DOHH2 (cell line): Measurements from ENCODE around the gene TREH.
A peak's percentile ranks its signal among the peaks of the same experiment; 100 is the strongest.
"Not testable (repeated sequence)": the region's sequence is repeated elsewhere in the genome, so short reads cannot be mapped to it uniquely, and the experiment has no call there.

Experiments used
- H3F3A ChIP-seq: fragments of 200-600 bp; sonication (generic), shearing (Covaris generic); 2 replicates; pipeline ENCODE4 v1.6.0; 2016; ENCODE audit warnings: antibody characterized with exemption, mild to moderate bottlenecking; ENCODE audit not compliant: control insufficient read depth, insufficient read depth
- H3K27ac ChIP-seq: fragments of 200-600 bp; sonication (generic); 2 replicates; pipeline ENCODE4 v1.5.1; 2014; ENCODE audit warnings: low read depth, mild to moderate bottlenecking, low read length, moderate library complexity
- H3K27me3 ChIP-seq: fragments of 200-600 bp; sonication (generic); 2 replicates; pipeline ENCODE4 v1.6.1; 2014; ENCODE audit warnings: mild to moderate bottlenecking, low read length, mixed read lengths; ENCODE audit not compliant: control insufficient read depth
- H3K36me3 ChIP-seq: fragments of 200-600 bp; sonication (generic); 2 replicates; pipeline ENCODE4 v1.6.1; 2014; ENCODE audit warnings: mild to moderate bottlenecking, low read length, moderate library complexity, mixed read lengths; ENCODE audit not compliant: control insufficient read depth
- H3K4me1 ChIP-seq: fragments of 200-600 bp; sonication (generic); 2 replicates; pipeline ENCODE4 v1.6.1; 2014; ENCODE audit warnings: mild to moderate bottlenecking, low read length, mixed read lengths; ENCODE audit not compliant: control insufficient read depth
- H3K4me2 ChIP-seq: fragments of 200-600 bp; sonication (generic); 2 replicates; pipeline ENCODE4 v1.6.0; 2014; ENCODE audit warnings: mild to moderate bottlenecking, low read length, moderate library complexity
- H3K4me3 ChIP-seq: fragments of 200-600 bp; sonication (generic); 2 replicates; pipeline ENCODE4 v1.5.1; 2014; ENCODE audit warnings: mild to moderate bottlenecking, low read length, mixed read lengths
- H3K79me2 ChIP-seq: fragments of 200-600 bp; sonication (generic); 2 replicates; pipeline ENCODE4 v1.6.1; 2014; ENCODE audit warnings: mild to moderate bottlenecking, low read length, mixed read lengths; ENCODE audit not compliant: control insufficient read depth
- H3K9me2 ChIP-seq: fragments of 200-600 bp; sonication (generic); replicated peaks from 2 replicates; pipeline ENCODE4 v1.6.1; 2014; ENCODE audit warnings: mild to moderate bottlenecking, low read length, mixed read lengths; ENCODE audit not compliant: control insufficient read depth
- H3K9me3 ChIP-seq: fragments of 200-600 bp; sonication (generic); 2 replicates; pipeline ENCODE4 v1.6.1; 2014; ENCODE audit warnings: antibody characterized with exemption, low read length, mixed read lengths; ENCODE audit not compliant: control insufficient read depth, insufficient read depth
- H4K20me1 ChIP-seq: fragments of 200-600 bp; sonication (generic); 2 replicates; pipeline ENCODE4 v1.6.0; 2014; ENCODE audit warnings: low read depth, mild to moderate bottlenecking, antibody characterized with exemption, low read length, moderate library complexity; ENCODE audit not compliant: control insufficient read depth, insufficient read depth
- CTCF ChIP-seq: fragments of 200-600 bp; sonication (generic); IDR thresholded peaks from one replicate; pipeline ENCODE4 v1.5.1; 2014; ENCODE audit warnings: antibody characterized with exemption, mild to moderate bottlenecking, low read depth, low read length; ENCODE audit not compliant: poor library complexity, severe bottlenecking
- EZH2phosphoT487 ChIP-seq: fragments of 200-600 bp; sonication (generic); IDR thresholded peaks from 2 replicates; pipeline ENCODE4 v1.6.1; 2017; ENCODE audit warnings: borderline replicate concordance, mild to moderate bottlenecking, antibody characterized with exemption, low read length, moderate library complexity, mixed read lengths

Gene TREH

GRCh38 chr11:118718562-118718961 lies 39.1 kb upstream of the TREH start:
- H3K27ac ChIP-seq, H3K36me3 ChIP-seq: not testable (repeated sequence)

GRCh38 chr11:118717733-118718132 lies 38.3 kb upstream of the TREH start:
- not testable (repeated sequence) for H4K20me1 ChIP-seq, H3K4me3 ChIP-seq, H3K9me2 ChIP-seq, H3K27me3 ChIP-seq, H3K27ac ChIP-seq, H3K36me3 ChIP-seq, H3K4me2 ChIP-seq, H3K79me2 ChIP-seq, H3K9me3 ChIP-seq, H3F3A ChIP-seq
- H3K4me1 ChIP-seq: peaks cover 14% of the 10 kb centered on the region

More at GRCh38 chr11:118718562-118718961, 39.1 kb upstream of the TREH start:
- not testable (repeated sequence) for H3K9me2 ChIP-seq, H3F3A ChIP-seq, H3K79me2 ChIP-seq, H3K4me2 ChIP-seq, H3K27me3 ChIP-seq, H4K20me1 ChIP-seq, H3K9me3 ChIP-seq, H3K4me3 ChIP-seq
- H3K4me1 ChIP-seq: peaks cover 14% of the 10 kb centered on the region

GRCh38 chr11:118717221-118717620 lies 37.8 kb upstream of the TREH start:
- not testable (repeated sequence) for H3K27ac ChIP-seq, H3K27me3 ChIP-seq, H3K9me3 ChIP-seq, H3F3A ChIP-seq, H3K9me2 ChIP-seq, H3K4me3 ChIP-seq, H3K79me2 ChIP-seq, H4K20me1 ChIP-seq, H3K4me2 ChIP-seq, H3K36me3 ChIP-seq
- H3K4me1 ChIP-seq: peaks cover 14% of the 10 kb centered on the region

- TF ChIP-seq CTCF: no peak
- TF ChIP-seq EZH2phosphoT487: no peak
- Histone ChIP-seq H3K27ac (no peak overlapping the region), H3K4me2 (peak overlapping the region; percentile 58)
Measured at GRCh38 chr11:118715837-118716260, 36.4 kb upstream of the TREH start.

GRCh38 chr11:118715245-118715831 lies 35.9 kb upstream of the TREH start:
- no peaks in the 10 kb centered on the region for H3K9me2 ChIP-seq
- H3K27me3 ChIP-seq: peaks cover 7% of the 10 kb centered on the region
- peak overlapping the region; percentile 7; the same call in 1 of the 2 replicates for H3K4me3 ChIP-seq
- no peaks in the 10 kb centered on the region for H3K9me3 ChIP-seq
- H3K79me2 ChIP-seq: no peaks in the 10 kb centered on the region
- H4K20me1 ChIP-seq: no peaks in the 10 kb centered on the region
- H3K36me3 ChIP-seq: no peaks in the 10 kb centered on the region
- TF ChIP-seq EZH2phosphoT487 (no peak), CTCF (no peak)
- H3K27ac ChIP-seq: no peak overlapping the region
- peaks cover 14% of the 10 kb centered on the region for H3K4me1 ChIP-seq
- peak overlapping the region; percentile 58 for H3K4me2 ChIP-seq
- H3F3A ChIP-seq: no peaks in the 10 kb centered on the region

More at GRCh38 chr11:118715837-118716260, 36.4 kb upstream of the TREH start:
- Histone ChIP-seq H4K20me1 (no peaks in the 10 kb centered on the region), H3K27me3 (peaks cover 6% of the 10 kb centered on the region), H3K4me3 (peak overlapping the region; percentile 7; the same call in 1 of the 2 replicates), H3K4me1 (peaks cover 14% of the 10 kb centered on the region), H3K9me2 (no peaks in the 10 kb centered on the region), H3F3A (no peaks in the 10 kb centered on the region), H3K9me3 (no peaks in the 10 kb centered on the region), H3K79me2 (no peaks in the 10 kb centered on the region), H3K36me3 (no peaks in the 10 kb centered on the region)
